Measurements from ENCODE around the gene MGA. TPM values are rescaled to one million over a fixed set of nuclear protein-coding genes. Genes with fewer than 3 reads are reported as not detected.

MGA gene
- total RNA-seq, 6 experiments from 2014 or later: 11.8 to 16.6 (median 15.3) TPM

DNA sequence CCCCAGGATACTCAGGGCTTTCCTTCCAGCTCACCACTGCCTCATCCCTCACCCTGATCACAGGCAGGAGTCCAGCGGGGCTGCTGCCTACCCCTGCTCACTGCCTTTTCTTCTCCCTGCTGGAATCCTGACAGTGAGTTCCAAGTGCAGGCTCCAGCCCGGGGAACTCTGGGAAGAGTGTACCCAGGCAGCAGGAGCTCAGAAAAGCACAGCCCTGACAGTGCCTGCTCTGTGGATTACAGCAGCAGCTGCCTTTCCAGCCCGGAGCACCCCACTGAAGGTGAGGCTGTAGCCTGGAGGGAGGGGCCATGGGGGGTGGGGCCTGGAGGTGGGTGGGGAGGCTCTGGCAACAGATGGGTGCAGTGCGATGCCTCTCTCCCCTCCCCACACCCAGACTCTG, 161.6 kb downstream of the MGA start:
- H3K4me1 Mint-ChIP-seq (ENCODE audit: low read depth): peaks cover 7% of the 10 kb centered on the region; the same call in 1 of the 2 replicates
- H3K27ac Mint-ChIP-seq: no peak overlapping the region
- H3K27me3 Mint-ChIP-seq (ENCODE audit: insufficient read depth): no peaks in the 10 kb centered on the region; the same call in 1 of the 2 replicates
- no peaks in the 10 kb centered on the region for H3K9me3 Mint-ChIP-seq
- peaks cover 14% of the 10 kb centered on the region; the same call in 1 of the 2 replicates for H3K36me3 Mint-ChIP-seq (ENCODE audit: low read depth)
- no peak for DNase-seq
- H3K4me3 Mint-ChIP-seq: no peak overlapping the region
- TF ChIP-seq, protein P1, sequence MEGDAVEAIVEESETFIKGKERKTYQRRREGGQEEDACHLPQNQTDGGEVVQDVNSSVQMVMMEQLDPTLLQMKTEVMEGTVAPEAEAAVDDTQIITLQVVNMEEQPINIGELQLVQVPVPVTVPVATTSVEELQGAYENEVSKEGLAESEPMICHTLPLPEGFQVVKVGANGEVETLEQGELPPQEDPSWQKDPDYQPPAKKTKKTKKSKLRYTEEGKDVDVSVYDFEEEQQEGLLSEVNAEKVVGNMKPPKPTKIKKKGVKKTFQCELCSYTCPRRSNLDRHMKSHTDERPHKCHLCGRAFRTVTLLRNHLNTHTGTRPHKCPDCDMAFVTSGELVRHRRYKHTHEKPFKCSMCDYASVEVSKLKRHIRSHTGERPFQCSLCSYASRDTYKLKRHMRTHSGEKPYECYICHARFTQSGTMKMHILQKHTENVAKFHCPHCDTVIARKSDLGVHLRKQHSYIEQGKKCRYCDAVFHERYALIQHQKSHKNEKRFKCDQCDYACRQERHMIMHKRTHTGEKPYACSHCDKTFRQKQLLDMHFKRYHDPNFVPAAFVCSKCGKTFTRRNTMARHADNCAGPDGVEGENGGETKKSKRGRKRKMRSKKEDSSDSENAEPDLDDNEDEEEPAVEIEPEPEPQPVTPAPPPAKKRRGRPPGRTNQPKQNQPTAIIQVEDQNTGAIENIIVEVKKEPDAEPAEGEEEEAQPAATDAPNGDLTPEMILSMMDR (IDR thresholded peaks at IDR 0.05): no peak

DNA sequence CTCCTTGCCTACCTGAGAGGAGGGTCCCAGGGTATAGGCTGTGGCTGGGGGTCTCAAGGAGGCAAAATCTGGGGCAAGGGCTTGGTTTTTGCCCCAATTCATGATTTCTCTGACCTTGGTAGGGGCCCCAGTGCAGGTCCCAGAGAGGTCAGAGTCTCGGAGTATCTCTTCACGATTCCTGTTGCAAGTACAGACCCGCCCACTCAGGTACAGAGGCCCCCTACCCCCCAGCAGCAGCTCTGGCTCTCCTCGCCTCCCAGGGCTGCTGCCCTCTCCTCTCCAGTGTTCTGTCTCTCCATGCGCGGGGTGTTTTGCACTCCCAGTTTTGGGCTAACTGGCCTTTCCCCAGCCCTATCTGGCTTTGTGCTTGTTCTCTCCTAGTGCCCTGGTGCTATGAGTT, 162.3 kb downstream of the MGA start:
- Mint-ChIP-seq H3K27ac (no peak overlapping the region), H3K36me3 (ENCODE audit: low read depth) (peaks cover 14% of the 10 kb centered on the region; the same call in 1 of the 2 replicates), H3K4me3 (no peak overlapping the region), H3K27me3 (ENCODE audit: insufficient read depth) (no peaks in the 10 kb centered on the region; the same call in 1 of the 2 replicates), H3K9me3 (no peaks in the 10 kb centered on the region), H3K4me1 (ENCODE audit: low read depth) (peaks cover 8% of the 10 kb centered on the region)
- DNase-seq: no peak
- TF ChIP-seq, protein P1 (IDR thresholded peaks at IDR 0.05): no peak

Small RNA genes within 50 kb of the gene (microRNA-seq; reads per million reads assigned to microRNA genes)
- gene MIR626: not detected

Other genes with a start within 250 kb of the MGA start
- gene RTF1, start 243.3 kb upstream of the MGA start, total RNA-seq (2021; fragmentation: NEBNext Ultra II Directional; extraction: Animal tissue kit (Norgen Biotek cat#: 25700)): 10 to 100 TPM; 32.3 to 38.3 (median 35.8) TPM
- 1 to 10 TPM; 1.2 to 2.4 (median 2.3) TPM for gene ITPKA, start 166.5 kb upstream of the MGA start, total RNA-seq (2021; fragmentation: NEBNext Ultra II Directional; extraction: Animal tissue kit (Norgen Biotek cat#: 25700))
- gene LTK, start 146.6 kb upstream of the MGA start, total RNA-seq (2021; fragmentation: NEBNext Ultra II Directional; extraction: Animal tissue kit (Norgen Biotek cat#: 25700)): 1 to 10 TPM in 4 of 6 experiments, under 1 TPM in 2; 0.19 to 1.8 (median 1.2) TPM
- 10 to 100 TPM; 27.3 to 39.4 (median 32.2) TPM for gene RPAP1, start 116.1 kb upstream of the MGA start, total RNA-seq (2021; fragmentation: NEBNext Ultra II Directional; extraction: Animal tissue kit (Norgen Biotek cat#: 25700))
- 10 to 100 TPM; 16.6 to 27.6 (median 21.9) TPM for gene TYRO3, start 101.2 kb upstream of the MGA start, total RNA-seq (2021; fragmentation: NEBNext Ultra II Directional; extraction: Animal tissue kit (Norgen Biotek cat#: 25700))
- 10 to 100 TPM; 15.7 to 22.4 (median 18.1) TPM for gene MAPKBP1, start 114.1 kb downstream of the MGA start, total RNA-seq (2021; fragmentation: NEBNext Ultra II Directional; extraction: Animal tissue kit (Norgen Biotek cat#: 25700))
- 10 to 100 TPM in 1 of 6 experiments, 1 to 10 TPM in 5; 4.9 to 11.0 (median 8.2) TPM for gene JMJD7, start 167.7 kb downstream of the MGA start, total RNA-seq (2021; fragmentation: NEBNext Ultra II Directional; extraction: Animal tissue kit (Norgen Biotek cat#: 25700))
- 1 to 10 TPM; 1.6 to 3.0 (median 2.7) TPM for gene PLA2G4B, start 178.4 kb downstream of the MGA start, total RNA-seq (2021; fragmentation: NEBNext Ultra II Directional; extraction: Animal tissue kit (Norgen Biotek cat#: 25700))
- under 1 TPM; 0.16 to 0.34 (median 0.24) TPM for gene SPTBN5, start 233.6 kb downstream of the MGA start, total RNA-seq (2021; fragmentation: NEBNext Ultra II Directional; extraction: Animal tissue kit (Norgen Biotek cat#: 25700))

Measured in HFFc6 (cell line).